T follicular helper cell (primary cell): ENCODE data around the gene CDK11B.
"Not testable (repeated sequence)": the region's sequence is repeated elsewhere in the genome, so short reads cannot be mapped to it uniquely, and the experiment has no call there.

Source experiments
- DNase-seq: peaks from one replicate; pipeline ENCODE4 v3.0.0-alpha.2; 2020; ENCODE audit warnings: low read depth

CDK11B gene

GRCh38 chr1:1683104-1683905 is 24.5 kb upstream of the CDK11B start:
- no peak for DNase-seq

GRCh38 chr1:1680912-1681273 is 22.1 kb upstream of the CDK11B start:
- no peak for DNase-seq

- no peak for DNase-seq
Observed at GRCh38 chr1:1680031-1680911, 21.5 kb upstream of the CDK11B start.

GRCh38 chr1:1678581-1679380 is 20.0 kb upstream of the CDK11B start:
- peak; percentile 18 for DNase-seq

- peak; percentile 30 for DNase-seq
Observed at GRCh38 chr1:1677718-1678580, 19.1 kb upstream of the CDK11B start.

- not testable (repeated sequence) for DNase-seq
Observed at GRCh38 chr1:1676087-1676486, 17.3 kb upstream of the CDK11B start.

- not testable (repeated sequence) for DNase-seq
Observed at GRCh38 chr1:1675218-1675617, 16.4 kb upstream of the CDK11B start.

- not testable (repeated sequence) for DNase-seq
Observed at GRCh38 chr1:1674806-1675205, 16.0 kb upstream of the CDK11B start.

GRCh38 chr1:1672181-1672965 is 13.6 kb upstream of the CDK11B start:
- no peak for DNase-seq

GRCh38 chr1:1671365-1672119 is 12.7 kb upstream of the CDK11B start:
- DNase-seq: no peak

- DNase-seq: no peak
Observed at GRCh38 chr1:1670866-1671265, 12.1 kb upstream of the CDK11B start.

GRCh38 chr1:1669468-1670440 is 10.9 kb upstream of the CDK11B start:
- no peak for DNase-seq

GRCh38 chr1:1666526-1666925 is 7.7 kb upstream of the CDK11B start:
- no peak for DNase-seq

GRCh38 chr1:1665815-1666251 is 7.0 kb upstream of the CDK11B start:
- no peak for DNase-seq

GRCh38 chr1:1664941-1665814 is 6.4 kb upstream of the CDK11B start:
- DNase-seq: no peak

- not testable (repeated sequence) for DNase-seq
Observed at GRCh38 chr1:1664318-1664717, 5.5 kb upstream of the CDK11B start.

GRCh38 chr1:1662830-1663560 is 4.2 kb upstream of the CDK11B start:
- not testable (repeated sequence) for DNase-seq
